Cardiac muscle cell (in vitro differentiated cells and primary cell): ENCODE results near the gene TEX14. TPM values are rescaled to one million over a fixed set of nuclear protein-coding genes. Genes with fewer than 3 reads are reported as not detected.
"Not testable (repeated sequence)": the region's sequence is repeated elsewhere in the genome, so short reads cannot be mapped to it uniquely, and the experiment has no call there.

ENCODE experiments used
- DNase-seq, 2 donors: peaks; one replicate each; pipeline versions ENCODE4 v3.0.0 to v3.0.0-alpha.2; 2010 to 2017; ENCODE audit warnings: low read depth in 1 of 2, low spot score in 1 of 2
- H3K27ac ChIP-seq: fragments of 200-600 bp; sonication (generic); 2 replicates; pipeline ENCODE4 v1.5.1; 2016
- H3K27me3 ChIP-seq: fragments of 200-600 bp; sonication (generic); 2 replicates; pipeline ENCODE4 v1.6.0; 2016; ENCODE audit warnings: control low read depth
- H3K36me3 ChIP-seq: fragments of 200-600 bp; sonication (generic); 2 replicates; pipeline ENCODE4 v1.5.1; 2016; ENCODE audit warnings: control low read depth
- H3K4me1 ChIP-seq: fragments of 200-600 bp; sonication (generic); 2 replicates; pipeline ENCODE4 v1.8.1; 2017; ENCODE audit warnings: low read depth, mild to moderate bottlenecking, mixed run types
- H3K4me3 ChIP-seq: fragments of 200-600 bp; sonication (generic); 2 replicates; pipeline ENCODE4 v1.5.1; 2016; ENCODE audit warnings: mild to moderate bottlenecking
- H3K9me3 ChIP-seq: fragments of 200-600 bp; sonication (generic); 2 replicates; pipeline ENCODE4 v1.5.1; 2017; ENCODE audit warnings: low read depth, mild to moderate bottlenecking, control low read depth
- CTCF ChIP-seq: IDR thresholded peaks from 2 replicates; pipeline ENCODE4 v1.5.1; 2012; ENCODE audit warnings: low read depth, mild to moderate bottlenecking, low read length
- polyA plus RNA-seq: library from polyadenylated mRNA; unstranded; fragments of >200 nt; fragmentation: Nextera tagmentation; extraction: Ambion mirVana; gene quantifications from 2 replicates; pipeline ENCODE4 v1.2.1, GENCODE V29; 2016
- total RNA-seq: library from RNA; depleted of rRNA; stranded (reverse); fragments of >200 nt; gene quantifications from 2 replicates; pipeline ENCODE4 v1.2.3, GENCODE V29; 2016

TEX14 gene
- total and polyA plus RNA-seq, 2 experiments from 2014 or later, result 0.32 to 0.60 TPM

- Histone ChIP-seq H3K36me3 (no peaks in the 10 kb centered on the region), H3K27ac (no peak overlapping the region), H3K4me1 (no peaks in the 10 kb centered on the region), H3K4me3 (no peak overlapping the region), H3K9me3 (no peaks in the 10 kb centered on the region), H3K27me3 (no peaks in the 10 kb centered on the region)
- TF ChIP-seq CTCF, result no peak
- no peak for DNase-seq
Observed at GRCh38 chr17:58556833-58557250, 135.0 kb downstream of the TEX14 start.

- not testable (repeated sequence) for DNase-seq, H3K27ac ChIP-seq, H3K4me3 ChIP-seq, H3K9me3 ChIP-seq, H3K36me3 ChIP-seq, H3K4me1 ChIP-seq, H3K27me3 ChIP-seq
Observed at GRCh38 chr17:58555109-58555508, 136.7 kb downstream of the TEX14 start.

- DNase-seq, result no peak
- H3K9me3 ChIP-seq, result no peaks in the 10 kb centered on the region
Observed at GRCh38 chr17:58541249-58541648, 150.6 kb downstream of the TEX14 start.

GRCh38 chr17:58539698-58540097 is 152.1 kb downstream of the TEX14 start:
- H3K9me3 ChIP-seq, result no peaks in the 10 kb centered on the region
- H3K27ac ChIP-seq, result no peak overlapping the region
- H3K4me1 ChIP-seq, result peaks cover 18% of the 10 kb centered on the region
- H3K4me3 ChIP-seq, result no peak overlapping the region
- TF ChIP-seq CTCF, result no peak
- no peaks in the 10 kb centered on the region for H3K36me3 ChIP-seq
- H3K27me3 ChIP-seq, result peaks cover 9% of the 10 kb centered on the region
- DNase-seq, result no peak

More at GRCh38 chr17:58541249-58541648, 150.6 kb downstream of the TEX14 start:
- Histone ChIP-seq H3K27me3 (peaks cover 4% of the 10 kb centered on the region), H3K27ac (no peak overlapping the region), H3K36me3 (no peaks in the 10 kb centered on the region), H3K4me3 (no peak overlapping the region), H3K4me1 (peaks cover 18% of the 10 kb centered on the region)
- peak; percentile 48 for TF ChIP-seq CTCF

- Histone ChIP-seq H3K36me3 (no peaks in the 10 kb centered on the region), H3K4me3 (no peak overlapping the region), H3K9me3 (no peaks in the 10 kb centered on the region), H3K27ac (no peak overlapping the region), H3K4me1 (peaks cover 18% of the 10 kb centered on the region), H3K27me3 (peaks cover 5% of the 10 kb centered on the region)
- TF ChIP-seq CTCF, result no peak
- peak; percentile 24 to 53 for DNase-seq
Observed at GRCh38 chr17:58538811-58539409, 152.9 kb downstream of the TEX14 start.

GRCh38 chr17:58537266-58537665 is 154.6 kb downstream of the TEX14 start:
- peaks cover 5% of the 10 kb centered on the region for H3K27me3 ChIP-seq
- no peaks in the 10 kb centered on the region for H3K36me3 ChIP-seq
- H3K9me3 ChIP-seq, result no peaks in the 10 kb centered on the region
- no peak for DNase-seq
- no peak overlapping the region for H3K27ac ChIP-seq
- H3K4me1 ChIP-seq, result peaks cover 23% of the 10 kb centered on the region
- TF ChIP-seq CTCF, result no peak
- H3K4me3 ChIP-seq, result no peak overlapping the region
